Subcutaneous abdominal adipose tissue (tissue), 5 donors: ENCODE measurements around the gene USP9Y.

Experiments
- H3K27ac ChIP-seq: one replicate; pipeline ENCODE4 v1.7.0; 2013; ENCODE audit warnings: low read depth, mild to moderate bottlenecking, inconsistent platforms, low read length, moderate library complexity
- H3K27me3 ChIP-seq, 5 donors: one replicate each; pipeline ENCODE4 v1.7.0; 2013; ENCODE audit warnings: low read length in 5 of 5, inconsistent platforms in 1 of 5; ENCODE audit not compliant: control insufficient read depth in 5 of 5, insufficient read depth in 4 of 5
- H3K36me3 ChIP-seq, 5 donors: one replicate each; pipeline ENCODE4 v1.7.0; 2013; ENCODE audit warnings: low read length in 5 of 5; ENCODE audit not compliant: control insufficient read depth in 5 of 5, insufficient read depth in 5 of 5
- H3K4me1 ChIP-seq, 5 donors: one replicate each; pipeline ENCODE4 v1.7.0; 2013; ENCODE audit warnings: low read length in 5 of 5, mild to moderate bottlenecking in 3 of 5, moderate library complexity in 1 of 5; ENCODE audit not compliant: control insufficient read depth in 5 of 5, insufficient read depth in 5 of 5
- H3K4me3 ChIP-seq, 5 donors: one replicate each; pipeline ENCODE4 v1.7.0; 2013; ENCODE audit warnings: low read length in 5 of 5, low read depth in 1 of 5
- H3K9ac ChIP-seq, 5 donors: one replicate each; pipeline ENCODE4 v1.7.0; 2013; ENCODE audit warnings: low read length in 5 of 5, mild to moderate bottlenecking in 4 of 5, moderate library complexity in 3 of 5
- H3K9me3 ChIP-seq, 5 donors: one replicate each; pipeline ENCODE4 v1.7.0; 2013; ENCODE audit warnings: low read length in 5 of 5; ENCODE audit not compliant: control insufficient read depth in 5 of 5
- donor health status: healthy.
- donor health status: healthy.
- donor health status: healthy.
- donor health status: healthy.
- donor health status: healthy.

USP9Y gene

GRCh38 chrY:12710460-12710859 lies 9.4 kb downstream of the USP9Y start:
- no peak overlapping the region for H3K4me3 ChIP-seq
- no peaks in the 10 kb centered on the region for H3K9me3 ChIP-seq
- H3K4me1 ChIP-seq, result no peaks in the 10 kb centered on the region
- no peaks in the 10 kb centered on the region for H3K36me3 ChIP-seq
- no peaks in the 10 kb centered on the region for H3K27me3 ChIP-seq
- H3K27ac ChIP-seq, result no peak overlapping the region
- no peak overlapping the region for H3K9ac ChIP-seq

- Histone ChIP-seq H3K36me3 (no peaks in the 10 kb centered on the region), H3K9ac (no peak overlapping the region), H3K9me3 (no peaks in the 10 kb centered on the region), H3K27me3 (no peaks in the 10 kb centered on the region), H3K4me3 (no peak overlapping the region), H3K4me1 (no peaks in the 10 kb centered on the region), H3K27ac (no peak overlapping the region)
These were observed 14.3 kb downstream of the USP9Y start for GRCh38 chrY:12715376-12715775.

- no peak overlapping the region for H3K27ac ChIP-seq
- no peaks in the 10 kb centered on the region for H3K9me3 ChIP-seq
- no peaks in the 10 kb centered on the region for H3K4me1 ChIP-seq
- no peaks in the 10 kb centered on the region for H3K27me3 ChIP-seq
- no peak overlapping the region for H3K9ac ChIP-seq
- H3K36me3 ChIP-seq, result no peaks in the 10 kb centered on the region
- no peak overlapping the region for H3K4me3 ChIP-seq
These were observed 28.7 kb downstream of the USP9Y start for GRCh38 chrY:12729746-12730145.

GRCh38 chrY:12733625-12734024 lies 32.6 kb downstream of the USP9Y start:
- Histone ChIP-seq H3K9me3 (no peaks in the 10 kb centered on the region), H3K27ac (no peak overlapping the region), H3K4me1 (no peaks in the 10 kb centered on the region), H3K36me3 (no peaks in the 10 kb centered on the region), H3K9ac (no peak overlapping the region), H3K27me3 (no peaks in the 10 kb centered on the region), H3K4me3 (no peak overlapping the region)

- H3K4me3 ChIP-seq, result no peak overlapping the region
- no peaks in the 10 kb centered on the region for H3K9me3 ChIP-seq
- H3K27me3 ChIP-seq, result no peaks in the 10 kb centered on the region
- H3K36me3 ChIP-seq, result no peaks in the 10 kb centered on the region
- H3K4me1 ChIP-seq, result no peaks in the 10 kb centered on the region
- no peak overlapping the region for H3K27ac ChIP-seq
- H3K9ac ChIP-seq, result no peak overlapping the region
These were observed 33.0 kb downstream of the USP9Y start for GRCh38 chrY:12734051-12734450.

GRCh38 chrY:12741414-12741813 lies 40.4 kb downstream of the USP9Y start:
- Histone ChIP-seq H3K9me3 (no peaks in the 10 kb centered on the region), H3K27ac (no peak overlapping the region), H3K4me3 (no peak overlapping the region), H3K36me3 (no peaks in the 10 kb centered on the region), H3K4me1 (no peaks in the 10 kb centered on the region), H3K9ac (no peak overlapping the region), H3K27me3 (no peaks in the 10 kb centered on the region)

- H3K27me3 ChIP-seq, result no peaks in the 10 kb centered on the region
- no peak overlapping the region for H3K4me3 ChIP-seq
- no peaks in the 10 kb centered on the region for H3K36me3 ChIP-seq
- no peak overlapping the region for H3K9ac ChIP-seq
- no peaks in the 10 kb centered on the region for H3K4me1 ChIP-seq
- H3K9me3 ChIP-seq, result no peaks in the 10 kb centered on the region
- H3K27ac ChIP-seq, result no peak overlapping the region
These were observed 41.7 kb downstream of the USP9Y start for GRCh38 chrY:12742725-12743124.

GRCh38 chrY:12744091-12744490 lies 43.1 kb downstream of the USP9Y start:
- H3K4me1 ChIP-seq, result no peaks in the 10 kb centered on the region
- no peaks in the 10 kb centered on the region for H3K27me3 ChIP-seq
- no peak overlapping the region for H3K27ac ChIP-seq
- H3K4me3 ChIP-seq, result no peak overlapping the region
- H3K9ac ChIP-seq, result no peak overlapping the region
- no peaks in the 10 kb centered on the region for H3K36me3 ChIP-seq
- H3K9me3 ChIP-seq, result no peaks in the 10 kb centered on the region

- Histone ChIP-seq H3K27ac (no peak overlapping the region), H3K4me1 (no peaks in the 10 kb centered on the region), H3K36me3 (no peaks in the 10 kb centered on the region), H3K27me3 (no peaks in the 10 kb centered on the region), H3K4me3 (no peak overlapping the region), H3K9ac (no peak overlapping the region), H3K9me3 (no peaks in the 10 kb centered on the region)
These were observed 48.3 kb downstream of the USP9Y start for GRCh38 chrY:12749293-12749692.

- no peak overlapping the region for H3K4me3 ChIP-seq
- no peaks in the 10 kb centered on the region for H3K36me3 ChIP-seq
- no peak overlapping the region for H3K9ac ChIP-seq
- H3K4me1 ChIP-seq, result no peaks in the 10 kb centered on the region
- H3K27ac ChIP-seq, result no peak overlapping the region
- no peaks in the 10 kb centered on the region for H3K9me3 ChIP-seq
- H3K27me3 ChIP-seq, result no peaks in the 10 kb centered on the region
These were observed 51.8 kb downstream of the USP9Y start for GRCh38 chrY:12752856-12753255.

- Histone ChIP-seq H3K36me3 (no peaks in the 10 kb centered on the region), H3K4me1 (no peaks in the 10 kb centered on the region), H3K9ac (no peak overlapping the region), H3K27ac (no peak overlapping the region), H3K9me3 (no peaks in the 10 kb centered on the region), H3K27me3 (no peaks in the 10 kb centered on the region), H3K4me3 (no peak overlapping the region)
These were observed 55.0 kb downstream of the USP9Y start for GRCh38 chrY:12756021-12756420.
